Measurements from ENCODE around the gene CDAN1.
A peak's percentile ranks its signal among the peaks of the same experiment; 100 is the strongest.
"Not testable (repeated sequence)": the region's sequence is repeated elsewhere in the genome, so short reads cannot be mapped to it uniquely, and the experiment has no call there.

The CDAN1 gene, protein sequence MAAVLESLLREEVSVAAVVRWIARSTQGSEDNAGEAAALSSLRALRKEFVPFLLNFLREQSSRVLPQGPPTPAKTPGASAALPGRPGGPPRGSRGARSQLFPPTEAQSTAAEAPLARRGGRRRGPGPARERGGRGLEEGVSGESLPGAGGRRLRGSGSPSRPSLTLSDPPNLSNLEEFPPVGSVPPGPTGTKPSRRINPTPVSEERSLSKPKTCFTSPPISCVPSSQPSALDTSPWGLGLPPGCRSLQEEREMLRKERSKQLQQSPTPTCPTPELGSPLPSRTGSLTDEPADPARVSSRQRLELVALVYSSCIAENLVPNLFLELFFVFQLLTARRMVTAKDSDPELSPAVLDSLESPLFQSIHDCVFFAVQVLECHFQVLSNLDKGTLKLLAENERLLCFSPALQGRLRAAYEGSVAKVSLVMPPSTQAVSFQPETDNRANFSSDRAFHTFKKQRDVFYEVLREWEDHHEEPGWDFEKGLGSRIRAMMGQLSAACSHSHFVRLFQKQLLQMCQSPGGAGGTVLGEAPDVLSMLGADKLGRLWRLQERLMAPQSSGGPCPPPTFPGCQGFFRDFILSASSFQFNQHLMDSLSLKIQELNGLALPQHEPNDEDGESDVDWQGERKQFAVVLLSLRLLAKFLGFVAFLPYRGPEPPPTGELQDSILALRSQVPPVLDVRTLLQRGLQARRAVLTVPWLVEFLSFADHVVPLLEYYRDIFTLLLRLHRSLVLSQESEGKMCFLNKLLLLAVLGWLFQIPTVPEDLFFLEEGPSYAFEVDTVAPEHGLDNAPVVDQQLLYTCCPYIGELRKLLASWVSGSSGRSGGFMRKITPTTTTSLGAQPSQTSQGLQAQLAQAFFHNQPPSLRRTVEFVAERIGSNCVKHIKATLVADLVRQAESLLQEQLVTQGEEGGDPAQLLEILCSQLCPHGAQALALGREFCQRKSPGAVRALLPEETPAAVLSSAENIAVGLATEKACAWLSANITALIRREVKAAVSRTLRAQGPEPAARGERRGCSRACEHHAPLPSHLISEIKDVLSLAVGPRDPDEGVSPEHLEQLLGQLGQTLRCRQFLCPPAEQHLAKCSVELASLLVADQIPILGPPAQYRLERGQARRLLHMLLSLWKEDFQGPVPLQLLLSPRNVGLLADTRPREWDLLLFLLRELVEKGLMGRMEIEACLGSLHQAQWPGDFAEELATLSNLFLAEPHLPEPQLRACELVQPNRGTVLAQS

DNA sequence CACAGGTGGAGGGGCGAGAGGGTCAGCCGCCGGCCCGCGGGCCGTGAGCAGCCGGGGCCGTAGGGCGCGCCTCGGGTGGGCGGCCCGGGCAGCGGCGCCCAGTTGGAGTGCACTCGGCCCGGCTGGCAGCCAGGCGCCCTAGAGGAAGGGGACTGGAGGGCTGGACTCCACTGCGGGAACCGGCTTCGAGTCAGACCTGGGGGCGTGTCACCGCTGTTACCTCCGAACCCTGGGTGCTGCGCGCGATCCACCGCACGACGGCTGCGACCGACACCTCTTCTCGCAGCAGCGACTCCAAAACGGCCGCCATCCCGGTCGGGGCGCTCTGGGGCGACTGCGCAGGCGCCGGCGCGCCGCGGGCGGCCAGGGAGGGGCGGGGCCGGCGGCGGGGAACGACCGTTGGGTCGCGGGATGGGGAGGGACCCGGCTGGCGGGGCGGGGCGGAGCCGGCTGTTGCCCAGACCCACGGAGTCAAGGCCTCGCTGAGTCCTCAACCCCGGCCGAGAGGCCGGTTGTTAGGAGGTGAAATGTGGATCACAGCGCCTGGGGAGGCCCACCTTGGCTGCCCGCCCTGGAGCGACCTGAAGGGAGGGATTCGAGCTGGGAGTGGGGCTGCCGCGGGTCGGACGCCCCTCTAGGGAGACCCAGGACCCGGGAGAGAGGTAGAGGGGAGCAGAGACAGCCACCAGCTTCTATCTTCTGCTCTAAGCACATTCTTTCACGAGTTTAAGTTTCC is at the start of gene CDAN1:
CDAN1 (minus strand) TSS at position 336 of the 736 bp plus-strand sequence; CDS start at position 310, 26 bp downstream.
- peak; percentile 88 for DNase-seq (ENCODE audit: low read depth)

DNA sequence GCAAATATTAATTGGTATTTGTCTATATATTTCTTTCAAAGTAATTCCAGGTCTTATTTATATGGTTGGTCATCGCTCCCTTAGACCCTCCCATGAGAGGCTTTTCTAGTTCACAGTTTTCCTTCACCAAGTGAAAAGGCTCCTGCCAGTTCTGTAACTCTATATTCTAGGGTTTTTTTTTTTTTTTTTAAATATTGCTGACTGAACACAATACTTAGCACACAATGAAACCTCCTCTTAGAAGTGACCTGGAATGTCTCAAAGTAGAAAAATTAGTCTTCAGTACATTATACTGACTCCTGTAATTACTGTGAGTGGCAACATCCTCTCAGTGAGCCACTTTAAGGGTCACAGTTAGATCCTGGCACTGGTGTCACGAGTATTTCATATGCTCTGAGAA is 48.6 kb upstream of the CDAN1 start:
- no peak for DNase-seq (ENCODE audit: low read depth)

DNA sequence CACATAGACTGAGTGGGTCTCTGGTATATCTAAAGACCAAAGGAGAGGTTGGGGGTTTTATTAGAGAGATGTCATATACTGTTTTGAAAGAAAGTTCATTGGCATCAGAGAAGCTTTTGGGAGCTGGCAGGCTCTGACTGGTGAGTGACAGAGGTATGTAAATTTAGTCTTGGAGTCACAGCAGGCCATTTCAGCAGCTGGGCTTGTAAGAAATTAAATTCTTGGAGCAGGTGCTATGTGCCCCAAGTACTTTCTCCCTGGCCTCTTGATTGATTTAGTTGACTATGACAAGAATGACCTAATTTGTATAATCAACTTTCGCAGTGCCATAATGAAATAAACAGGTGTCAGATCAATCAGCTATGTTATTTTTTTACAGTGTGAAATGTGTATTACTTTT is 47.8 kb upstream of the CDAN1 start:
- DNase-seq (ENCODE audit: low read depth), result no peak

DNA sequence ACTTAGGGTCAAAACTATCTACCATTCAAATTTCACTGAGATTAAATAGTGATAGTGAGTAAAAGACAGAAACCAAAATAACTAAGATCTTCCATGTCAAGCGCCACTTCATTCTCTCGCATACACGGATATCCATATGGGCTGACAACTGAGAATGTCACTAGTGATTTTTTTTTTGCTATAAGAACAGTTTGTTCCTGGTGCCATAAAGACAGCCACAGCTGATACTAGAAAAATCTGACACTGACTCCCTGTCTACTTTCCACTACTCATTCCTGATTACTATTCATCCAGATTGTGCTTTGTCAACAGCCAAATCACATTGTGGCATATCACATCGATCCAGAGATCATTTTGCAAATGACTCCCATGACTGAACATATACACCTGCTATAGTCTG is 45.8 kb upstream of the CDAN1 start:
- DNase-seq (ENCODE audit: low read depth), result no peak

DNA sequence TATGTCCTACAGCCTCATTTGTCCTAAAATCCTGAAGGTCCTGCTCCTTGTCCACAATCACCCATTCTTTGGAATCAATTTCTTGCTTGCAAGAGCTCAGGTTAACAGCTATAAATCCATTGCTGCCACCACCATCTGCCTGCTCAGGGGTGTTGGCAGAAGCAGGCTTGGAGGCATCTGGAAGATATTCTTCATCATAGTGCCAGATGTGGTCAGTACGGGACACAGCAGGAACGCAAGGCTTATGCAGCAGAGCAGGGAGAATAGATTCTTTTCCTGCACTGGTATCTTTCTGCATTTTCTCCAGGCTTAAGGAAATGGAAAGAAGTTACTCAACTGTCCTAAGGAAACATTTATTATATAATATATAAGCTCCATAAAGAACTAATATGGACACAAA is 38.5 kb upstream of the CDAN1 start:
- no peak for DNase-seq (ENCODE audit: low read depth)

DNA sequence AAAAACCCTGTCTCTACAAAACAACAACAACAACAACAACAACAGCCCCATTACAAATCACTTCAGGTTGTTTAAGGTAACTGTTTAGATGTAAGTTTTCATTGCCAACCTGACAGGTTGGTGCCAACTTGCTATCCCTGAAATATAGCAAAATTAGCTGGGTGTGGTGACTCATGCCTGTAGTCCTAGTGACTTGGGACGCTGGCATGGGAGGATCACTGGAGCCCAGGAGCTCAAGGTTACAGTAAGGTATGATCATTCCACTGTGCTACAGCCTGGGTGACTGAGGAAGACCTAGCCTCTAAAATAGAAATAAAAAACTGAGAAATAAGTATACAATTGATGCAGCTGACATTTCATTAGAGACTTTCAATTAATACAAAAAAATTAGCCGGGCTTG is 36.0 kb upstream of the CDAN1 start:
- DNase-seq (ENCODE audit: low read depth), result no peak

DNA sequence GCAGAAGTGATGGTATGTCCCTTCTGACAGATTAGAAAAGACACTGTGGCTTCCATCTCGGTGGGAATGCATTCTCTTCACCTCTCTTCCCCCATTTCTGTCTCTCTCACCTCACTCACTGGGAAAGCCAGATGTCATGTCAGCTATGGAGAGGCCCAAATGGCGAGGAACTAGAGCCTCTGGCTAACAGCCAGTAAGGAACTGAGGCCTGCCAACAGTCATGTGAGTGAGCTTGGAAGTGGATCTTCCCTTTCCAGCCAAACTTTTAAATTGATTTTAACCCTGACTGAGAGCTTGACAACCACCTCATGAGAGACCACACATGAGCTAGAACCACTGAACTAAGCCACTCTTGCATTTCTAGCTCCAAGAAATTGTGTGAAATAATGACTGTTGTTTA is 35.2 kb upstream of the CDAN1 start:
- no peak for DNase-seq (ENCODE audit: low read depth)

DNA sequence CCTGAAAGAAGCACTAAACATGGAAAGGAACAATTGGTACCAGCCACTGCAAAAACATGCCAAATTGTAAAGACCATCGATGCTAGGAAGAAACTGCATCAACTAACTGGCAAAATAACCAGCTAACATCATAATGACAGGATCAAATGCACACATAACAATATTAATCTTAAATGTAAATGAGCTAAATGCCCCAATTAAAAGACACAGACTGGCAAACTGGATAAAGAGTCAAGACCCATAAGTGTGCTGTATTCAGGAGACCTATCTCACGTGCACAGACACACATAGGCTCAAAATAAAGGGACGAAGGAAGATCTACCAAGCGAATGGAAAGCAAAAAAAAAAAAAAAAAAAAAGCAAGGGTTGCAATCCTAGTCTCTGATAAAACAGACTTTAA is 29.2 kb upstream of the CDAN1 start:
- DNase-seq (ENCODE audit: low read depth), result not testable (repeated sequence)

DNA sequence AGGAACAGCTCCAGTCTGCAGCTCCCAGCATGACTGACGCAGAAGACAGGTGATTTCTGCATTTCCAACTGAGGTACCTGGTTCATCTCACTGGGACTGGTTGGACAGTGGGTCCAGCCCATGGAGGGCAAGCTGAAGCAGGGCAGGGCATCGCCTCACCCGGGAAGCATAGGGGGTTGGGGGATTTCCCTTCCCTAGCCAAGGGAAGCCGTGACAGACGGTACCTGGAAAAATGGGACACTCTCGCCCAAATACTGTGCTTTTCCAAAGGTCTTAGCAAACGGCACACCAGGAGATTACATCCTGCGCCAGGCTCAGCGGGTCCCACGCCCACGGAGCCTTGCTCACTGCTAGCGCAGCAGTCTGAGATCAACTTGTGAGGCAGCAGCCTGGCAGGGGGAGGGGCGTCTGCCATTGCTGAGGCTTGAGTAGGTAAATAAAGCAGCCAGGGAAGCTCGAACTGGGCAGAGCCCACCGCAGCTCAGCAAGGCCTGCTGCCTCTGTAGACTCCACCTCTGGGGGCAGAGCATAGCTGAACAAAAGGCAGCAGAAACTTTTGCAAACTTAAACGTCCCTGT is 27.3 kb upstream of the CDAN1 start:
- not testable (repeated sequence) for DNase-seq (ENCODE audit: low read depth)

DNA sequence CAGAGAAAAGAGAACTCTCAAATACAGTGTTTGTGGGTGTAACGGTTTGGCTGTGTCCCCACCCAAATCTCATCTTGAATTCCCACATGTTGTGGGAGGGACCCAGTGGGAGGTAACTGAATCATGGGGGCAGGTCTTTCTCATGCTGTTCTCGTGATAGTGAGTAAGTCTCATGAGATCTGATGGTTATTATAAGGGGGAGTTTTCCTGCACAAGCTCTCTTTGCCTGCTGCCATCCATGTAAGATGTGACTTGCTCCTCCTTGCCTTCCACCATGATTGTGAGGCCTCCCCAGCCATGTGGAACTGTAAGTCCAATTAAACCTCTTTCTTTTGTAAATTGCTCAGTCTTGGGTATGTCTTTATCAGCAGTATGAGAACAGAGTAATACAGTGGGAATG is 24.9 kb upstream of the CDAN1 start:
- DNase-seq (ENCODE audit: low read depth), result not testable (repeated sequence)

DNA sequence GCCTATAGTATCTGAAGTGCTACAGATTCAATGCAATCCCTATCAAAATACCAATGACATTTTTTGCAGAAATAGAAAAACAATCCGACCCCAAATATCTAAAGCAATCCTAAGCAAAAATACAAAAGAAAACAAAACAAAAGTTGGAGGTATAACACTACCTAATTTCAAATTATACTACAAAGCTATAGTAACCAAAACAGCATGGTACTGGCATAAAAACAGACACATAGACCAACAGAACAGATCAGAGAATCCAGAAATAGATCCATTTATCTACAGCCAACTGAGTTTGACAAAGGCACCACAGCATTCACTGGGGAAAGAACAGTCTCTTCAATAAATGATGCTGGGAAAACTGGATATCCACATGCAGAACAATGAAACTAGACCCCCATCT is 23.8 kb upstream of the CDAN1 start:
- no peak for DNase-seq (ENCODE audit: low read depth)

DNA sequence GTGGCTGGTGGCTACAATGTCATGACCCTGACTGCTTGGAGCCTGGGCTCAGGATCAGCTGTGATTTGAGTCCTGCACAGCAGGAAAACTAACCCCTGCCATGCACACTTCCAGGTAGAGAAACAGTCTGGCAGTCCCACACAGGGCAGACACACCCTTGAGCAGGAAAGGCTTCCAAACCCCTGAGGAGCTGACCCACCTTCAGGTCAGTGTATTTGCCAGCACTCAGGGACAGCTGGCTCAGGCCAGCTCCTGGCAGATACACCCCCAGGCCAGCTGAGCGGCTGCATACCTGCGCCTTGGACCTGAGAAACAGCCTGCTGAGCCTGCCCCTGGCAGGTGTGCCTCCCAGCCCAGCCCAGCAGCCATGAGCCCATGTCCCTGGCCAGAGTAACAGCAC is 22.2 kb upstream of the CDAN1 start:
- DNase-seq (ENCODE audit: low read depth), result no peak

DNA sequence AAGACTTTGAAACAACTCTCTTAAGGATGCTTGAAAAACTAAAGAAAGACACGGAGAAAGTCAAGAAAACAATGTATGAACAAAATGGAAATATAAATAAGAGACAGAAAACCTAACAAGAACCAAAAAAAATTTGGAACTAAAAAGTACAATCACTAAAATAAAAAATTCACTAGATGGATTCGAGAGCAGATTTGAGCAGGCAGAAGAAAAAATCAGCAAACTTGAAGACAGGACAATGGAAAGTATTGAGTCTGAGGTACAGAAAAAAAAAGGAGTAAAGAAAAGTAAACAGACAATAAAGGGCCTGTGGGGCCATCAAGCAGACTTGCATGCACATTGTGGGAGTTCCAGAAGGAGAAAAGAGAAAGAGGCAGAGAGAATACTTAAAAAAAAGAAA is 13.4 kb upstream of the CDAN1 start:
- DNase-seq (ENCODE audit: low read depth), result no peak

DNA sequence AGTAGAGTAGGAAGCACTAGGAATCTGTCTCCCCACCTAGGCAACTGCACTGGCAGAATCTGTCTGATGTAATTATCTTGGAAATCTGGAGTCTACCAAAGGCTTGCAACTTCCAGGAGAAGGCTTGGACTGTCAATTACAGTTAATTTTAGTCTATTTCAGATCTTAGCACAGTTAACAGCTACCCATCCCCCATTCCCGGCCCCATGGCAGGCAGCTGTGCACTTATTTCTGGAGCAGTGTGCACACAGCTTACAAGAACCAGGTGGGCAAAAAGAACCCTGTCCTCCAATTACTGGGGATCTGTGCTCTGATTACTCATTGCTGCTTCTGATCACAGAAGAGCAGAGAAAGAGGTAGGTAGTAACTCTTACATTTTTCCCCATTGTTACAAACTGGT is 12.3 kb upstream of the CDAN1 start:
- no peak for DNase-seq (ENCODE audit: low read depth)

DNA sequence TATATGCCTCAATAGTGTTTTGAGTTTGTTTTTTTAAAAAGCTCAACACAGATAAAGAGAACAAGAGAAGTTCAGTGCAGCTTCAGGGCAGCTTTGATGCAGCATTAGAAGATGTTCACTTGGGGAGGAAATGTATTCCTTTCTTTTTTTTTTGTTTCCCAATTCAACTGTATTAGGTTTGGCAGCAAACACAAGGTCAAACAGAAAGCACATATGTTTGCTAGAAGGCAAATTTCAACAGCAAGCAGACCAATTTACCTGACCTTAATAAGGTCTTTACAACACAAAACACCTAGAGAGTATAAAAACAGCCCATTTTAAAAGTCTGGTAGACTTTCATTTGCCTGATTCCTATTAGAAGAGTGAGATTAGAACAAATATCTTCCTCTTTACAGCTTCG is 7.3 kb upstream of the CDAN1 start:
- no peak for DNase-seq (ENCODE audit: low read depth)

DNA sequence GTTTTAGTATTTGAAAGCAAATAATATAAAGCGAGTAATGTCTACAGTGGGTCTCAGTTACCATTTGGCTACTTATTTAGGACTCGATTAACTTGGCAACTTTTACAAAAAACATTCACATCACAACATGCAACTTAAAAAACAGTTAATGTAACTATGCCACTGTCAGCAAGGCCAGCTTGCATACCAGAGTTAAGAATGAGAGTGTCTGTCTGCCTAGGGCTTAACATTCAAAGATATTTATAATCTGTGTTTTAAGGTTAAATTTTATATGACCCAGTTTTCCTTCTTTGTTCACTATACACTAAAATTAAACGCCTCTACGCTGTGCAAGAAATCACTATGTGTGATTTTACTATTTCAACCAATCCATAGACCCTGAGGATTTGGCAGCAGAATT is 5.2 kb upstream of the CDAN1 start:
- no peak for DNase-seq (ENCODE audit: low read depth)

DNA sequence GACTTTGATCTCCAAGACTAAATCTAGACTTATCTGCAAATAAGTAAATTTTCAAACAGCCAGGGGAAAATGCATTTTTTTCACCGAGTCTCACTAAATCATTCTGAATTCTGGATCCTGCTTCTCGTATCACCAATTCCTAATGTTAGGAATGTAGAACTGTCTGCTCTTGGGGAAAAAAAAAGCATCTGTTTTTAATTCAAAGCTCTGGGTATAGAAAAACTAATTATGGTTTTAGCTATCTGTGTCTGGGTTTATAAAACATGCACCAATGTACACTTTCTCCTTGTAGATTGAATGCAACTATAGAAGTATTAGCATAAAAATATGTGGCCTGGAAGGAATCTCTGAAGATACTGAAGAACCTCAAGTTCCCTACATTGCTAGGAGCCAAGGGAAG is 4.8 kb upstream of the CDAN1 start:
- no peak for DNase-seq (ENCODE audit: low read depth)

DNA sequence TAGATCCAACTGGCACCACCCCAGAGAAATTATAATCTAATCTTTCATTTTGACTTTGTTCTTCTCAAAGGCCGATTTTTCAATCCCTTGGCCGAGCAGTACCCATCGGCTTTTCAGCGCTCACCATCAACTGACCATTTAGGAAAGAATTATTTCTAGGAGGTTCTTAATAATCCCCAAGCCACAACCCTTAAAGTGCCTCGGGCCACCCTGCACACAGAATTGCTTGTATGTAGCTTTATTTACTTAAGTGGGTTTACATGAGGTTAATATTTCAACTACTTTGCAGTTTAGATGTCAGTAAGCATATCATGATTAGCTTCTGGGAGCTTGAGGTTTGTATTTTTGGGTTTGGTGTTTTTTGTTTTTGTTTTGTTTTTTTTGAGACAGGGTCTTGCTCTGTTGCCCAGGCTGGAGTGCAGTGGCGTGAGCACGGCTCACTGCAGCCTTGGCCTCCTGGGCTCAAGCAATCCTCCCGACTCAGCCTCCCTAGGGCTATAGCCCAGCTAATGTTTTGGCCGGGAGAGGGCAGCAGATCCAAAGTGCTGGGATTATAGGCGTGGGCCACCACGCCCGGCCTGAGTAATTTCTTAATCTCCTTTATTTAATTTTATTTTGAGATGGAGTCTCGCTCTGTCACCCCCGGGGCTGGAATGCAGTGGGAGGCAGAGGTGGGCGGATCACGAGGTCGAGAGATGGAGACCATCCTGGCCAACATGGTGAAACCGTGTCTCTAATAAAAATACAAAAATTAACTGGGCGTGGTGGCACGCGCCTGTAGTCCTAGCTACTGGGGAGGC is 801 bp upstream of the CDAN1 start:
- DNase-seq (ENCODE audit: low read depth), result peak; percentile 20

DNA sequence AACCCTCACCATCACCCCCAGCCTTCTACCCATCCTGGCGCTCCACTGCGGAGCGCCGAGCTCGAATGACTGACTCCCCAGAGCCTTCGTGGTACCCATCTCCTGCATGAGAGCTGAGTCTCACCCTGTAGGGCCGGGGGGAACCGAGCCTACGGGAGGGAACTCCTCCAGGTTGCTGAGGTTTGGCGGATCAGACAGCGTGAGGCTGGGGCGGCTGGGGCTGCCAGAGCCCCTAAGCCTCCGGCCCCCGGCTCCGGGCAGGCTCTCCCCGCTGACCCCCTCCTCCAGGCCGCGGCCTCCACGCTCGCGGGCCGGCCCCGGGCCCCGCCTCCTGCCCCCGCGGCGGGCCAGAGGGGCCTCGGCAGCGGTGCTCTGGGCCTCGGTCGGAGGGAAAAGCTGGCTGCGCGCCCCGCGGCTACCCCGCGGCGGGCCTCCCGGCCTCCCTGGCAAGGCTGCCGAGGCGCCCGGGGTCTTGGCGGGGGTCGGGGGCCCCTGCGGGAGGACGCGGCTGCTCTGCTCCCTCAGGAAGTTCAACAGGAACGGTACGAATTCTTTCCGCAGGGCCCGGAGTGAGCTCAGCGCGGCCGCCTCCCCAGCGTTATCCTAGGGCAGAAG is 643 bp downstream of the CDAN1 start:
- DNase-seq (ENCODE audit: low read depth), result peak; percentile 27
